Measurements from ENCODE around the gene LPIN1.

- no peak for TF ChIP-seq YY1 (IDR thresholded peaks at IDR 0.05; ENCODE audit: low read depth, low read length)
- TF ChIP-seq CTCF (IDR thresholded peaks at IDR 0.05; ENCODE audit: control extremely low read depth in 1 of 3, insufficient read depth in 1 of 3, low read depth in 1 of 3, low read length in 3 of 3) = no peak
Measured at GRCh38 chr2:11767779-11768178, 21.3 kb downstream of the LPIN1 start.

Measured in H1 (cell line).